Heart left ventricle (tissue), 16 donors: ENCODE data around the gene CALM1. TPM values are rescaled to one million over a fixed set of nuclear protein-coding genes. Genes with fewer than 3 reads are reported as not detected.

ENCODE experiments used
- ATAC-seq, 4 donors: fragments of 200-7000 bp; cut with Tn5 transposase; one replicate each; pipeline ENCODE4 v1.9.1; 2020 to 2022; ENCODE audit warnings: moderate library complexity in 4 of 4, mild to moderate bottlenecking in 3 of 4, moderate number of reproducible peaks in 1 of 4
- DNase-seq, 5 donors: peaks; one replicate each; pipeline ENCODE4 v3.0.0-alpha.2; 2020
- H3K27ac ChIP-seq, 12 donors: fragments of 200-600 bp; sonication (generic) in 4 of 12; one replicate each; pipeline versions ENCODE4 v1.5.0 to v1.8.0; 2016 to 2022; ENCODE audit warnings: mild to moderate bottlenecking in 2 of 12
- H3K27me3 ChIP-seq, 9 donors: fragments of 200-600 bp; sonication (generic) in 2 of 9; one replicate each; pipeline versions ENCODE4 v1.5.1 to v1.8.0; 2016 to 2022; ENCODE audit warnings: mild to moderate bottlenecking in 3 of 9
- H3K36me3 ChIP-seq, 9 donors: fragments of 200-600 bp; sonication (generic) in 2 of 9; one replicate each; pipeline versions ENCODE4 v1.5.0 to v1.8.0; 2018 to 2022; ENCODE audit warnings: mild to moderate bottlenecking in 2 of 9
- H3K4me1 ChIP-seq, 12 donors: fragments of 200-600 bp; sonication (generic) in 4 of 12; one replicate each; pipeline versions ENCODE4 v1.5.0 to v1.8.0; 2016 to 2022; ENCODE audit warnings: mild to moderate bottlenecking in 3 of 12
- H3K4me3 ChIP-seq, 12 donors: fragments of 200-600 bp; sonication (generic) in 4 of 12; one replicate each; pipeline versions ENCODE4 v1.5.0 to v1.8.0; 2017 to 2022; ENCODE audit warnings: mild to moderate bottlenecking in 9 of 12, moderate library complexity in 4 of 12
- H3K9me3 ChIP-seq, 12 donors: fragments of 200-600 bp; sonication (generic) in 4 of 12; one replicate each; pipeline versions ENCODE4 v1.5.0 to v1.8.0; 2016 to 2022; ENCODE audit warnings: mild to moderate bottlenecking in 1 of 12
- POLR2A ChIP-seq, 2 donors: fragments of 450-650 bp; IDR thresholded peaks; one replicate each; pipeline ENCODE4 v1.6.1; 2017; ENCODE audit warnings: antibody characterized with exemption in 2 of 2, mild to moderate bottlenecking in 2 of 2, moderate library complexity in 2 of 2
- WGBS, 4 donors: extraction: QIAGEN DNeasy Blood & Tissue Kit in 2 of 4; methylation state at CpG; one replicate each; pipeline versions ENCODE4 v1.1.5 to v1.1.7; 2013 to 2018; 5-methylcytosine and 5-hydroxymethylcytosine counted together
- intact Hi-C, 10 donors: fragments of 100-400 bp; cut with DNase I; formaldehyde crosslinking; loops; one replicate each; pipeline versions ENCODE4 v1.11.1 to v1.14.2; 2022
- polyA plus RNA-seq, 2 donors: library from polyadenylated mRNA; stranded (reverse); fragments of 200-250 nt; gene quantifications; one replicate each; pipeline ENCODE4 v1.2.3, GENCODE V29; 2013
- total RNA-seq, 9 donors: library from RNA; depleted of rRNA in 2 of 9; stranded (reverse); fragments of >200 nt in 2 of 9; fragmentation: NEBNext Ultra II Directional in 3 of 9; extraction: Animal tissue kit (Norgen Biotek cat#: 25700) in 3 of 9; gene quantifications; one replicate each; pipeline versions ENCODE4 v1.1.0 to v1.2.4, GENCODE V29; 2016 to 2023
- TF ChIP-seq, protein P1 (sequence below), 12 donors: fragments of 200-600 bp; sonication (generic) in 4 of 12; IDR thresholded peaks; one replicate each; pipeline versions ENCODE4 v1.5.0 to v1.8.0; 2018 to 2022; ENCODE audit warnings: antibody characterized with exemption in 12 of 12, mild to moderate bottlenecking in 5 of 12
- donor health status: ischemic (EF 13 %, LVEDD 7.1; RV severe dilation, severe dysfunction).
- donor health status: healthy with polysubstance abuse.
- donor health status: DM: no; HTN: yes; CAD: no.
- donor health status: DM: no; HTN: no; CAD: no.
- donor health status: ischemic (EF 25% LVEDD 6.9; RV normal size, moderate dysfunction).
- donor health status: ischemic (EF 25% LVEDD 5.7; RV mildly dilated, moderate dysfunction).
- donor health status: healthy.
- donor health status: DM: yes; HTN: yes; CAD: no.
- donor health status: ischemic (EF 35%, LVEDD 5.7; RV mildly dilated, moderate dysfunction).
- donor health status: nonischemic (EF 11% LVEDD 7.7; RV severe dilation, severe dysfunction).
- donor health status: DM: yes; HTN: yes; CAD: no.
- donor health status: PGD.
- donor health status: ischemic (EF 29% LVEDD 5.4; RV normal size, mild dysfunction).
- donor health status: nonischemic (EF 23%, LVEDD 6.1; RV moderate dilation, normal function).

Gene CALM1
- total and polyA plus RNA-seq, 11 donors = 307 to 784 (median 440) TPM

- TF ChIP-seq, protein P1, sequence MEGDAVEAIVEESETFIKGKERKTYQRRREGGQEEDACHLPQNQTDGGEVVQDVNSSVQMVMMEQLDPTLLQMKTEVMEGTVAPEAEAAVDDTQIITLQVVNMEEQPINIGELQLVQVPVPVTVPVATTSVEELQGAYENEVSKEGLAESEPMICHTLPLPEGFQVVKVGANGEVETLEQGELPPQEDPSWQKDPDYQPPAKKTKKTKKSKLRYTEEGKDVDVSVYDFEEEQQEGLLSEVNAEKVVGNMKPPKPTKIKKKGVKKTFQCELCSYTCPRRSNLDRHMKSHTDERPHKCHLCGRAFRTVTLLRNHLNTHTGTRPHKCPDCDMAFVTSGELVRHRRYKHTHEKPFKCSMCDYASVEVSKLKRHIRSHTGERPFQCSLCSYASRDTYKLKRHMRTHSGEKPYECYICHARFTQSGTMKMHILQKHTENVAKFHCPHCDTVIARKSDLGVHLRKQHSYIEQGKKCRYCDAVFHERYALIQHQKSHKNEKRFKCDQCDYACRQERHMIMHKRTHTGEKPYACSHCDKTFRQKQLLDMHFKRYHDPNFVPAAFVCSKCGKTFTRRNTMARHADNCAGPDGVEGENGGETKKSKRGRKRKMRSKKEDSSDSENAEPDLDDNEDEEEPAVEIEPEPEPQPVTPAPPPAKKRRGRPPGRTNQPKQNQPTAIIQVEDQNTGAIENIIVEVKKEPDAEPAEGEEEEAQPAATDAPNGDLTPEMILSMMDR (IDR thresholded peaks at IDR 0.05) = no peak
- TF ChIP-seq POLR2A (IDR thresholded peaks at IDR 0.05) = no peak
- 95 to 98% (median 96%) methylated on average over 2 to 3 of the region's 3 CpGs for WGBS, 4 donors
- DNase-seq (no peak), ATAC-seq (no peak)
- no peak overlapping the region for H3K4me3 ChIP-seq
- peaks cover 0 to 27% (median 13%) of the 10 kb centered on the region in 12 donors for H3K4me1 ChIP-seq
- no peak overlapping the region for H3K27ac ChIP-seq
- peaks cover 0 to 4% (median 0%) of the 10 kb centered on the region in 12 donors for H3K9me3 ChIP-seq
- no peaks in the 10 kb centered on the region for H3K27me3 ChIP-seq
- no peaks in the 10 kb centered on the region for H3K36me3 ChIP-seq
- intact Hi-C loops = loop anchor here in 1 of 10 donors (10.0 kb wide), 1 partner anchor 73 kb away; no protein-coding TSS in a partner anchor
Observed at GRCh38 chr14:90421632-90422020, 24.8 kb downstream of the CALM1 start.

DNA sequence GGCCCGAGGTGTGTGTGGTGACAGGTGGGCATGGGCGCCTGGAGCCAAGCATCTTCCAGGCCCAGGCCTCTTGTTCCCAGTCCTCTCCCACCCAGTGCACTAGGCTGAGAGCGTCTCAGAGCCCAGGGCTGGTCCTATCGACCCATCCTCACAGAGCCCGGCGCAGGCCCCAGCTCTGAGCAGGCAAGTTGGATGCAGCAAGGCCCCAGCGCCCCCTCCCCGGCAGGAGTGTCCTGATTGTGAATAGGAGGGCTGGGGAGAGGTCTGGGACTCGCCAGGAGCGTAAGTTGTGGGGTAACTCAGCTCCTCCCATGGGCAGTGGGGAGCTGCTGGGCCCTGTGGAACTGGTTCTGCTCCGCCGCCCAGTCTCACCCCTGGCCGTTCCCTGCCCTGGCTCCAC is 26.3 kb downstream of the CALM1 start:
- intact Hi-C loops = loop anchor here in 1 of 10 donors (10.0 kb wide), 1 partner anchor 72 kb away; no protein-coding TSS in a partner anchor
- no peaks in the 10 kb centered on the region for H3K36me3 ChIP-seq
- peaks cover 0 to 37% (median 18%) of the 10 kb centered on the region in 12 donors for H3K4me1 ChIP-seq
- H3K27ac ChIP-seq = no peak overlapping the region
- ATAC-seq = no peak
- no peak for TF ChIP-seq POLR2A (IDR thresholded peaks at IDR 0.05)
- TF ChIP-seq, protein P1 (IDR thresholded peaks at IDR 0.05) = no peak
- H3K27me3 ChIP-seq = no peaks in the 10 kb centered on the region
- no peak overlapping the region for H3K4me3 ChIP-seq
- DNase-seq = no peak
- H3K9me3 ChIP-seq = no peaks in the 10 kb centered on the region
- 96 to 99% (median 97%) methylated on average over 10 to 13 of the region's 13 CpGs for WGBS, 4 donors

GRCh38 chr14:90424075-90424474 is 27.2 kb downstream of the CALM1 start:
- intact Hi-C loops = loop anchor here in 1 of 10 donors (10.0 kb wide), 1 partner anchor 71 kb away; no protein-coding TSS in a partner anchor
- Histone ChIP-seq H3K4me1 (peaks cover 0 to 38% (median 18%) of the 10 kb centered on the region in 12 donors), H3K9me3 (peaks cover 0 to 2% (median 0%) of the 10 kb centered on the region in 12 donors), H3K4me3 (no peak overlapping the region), H3K36me3 (no peaks in the 10 kb centered on the region), H3K27ac (no peak overlapping the region), H3K27me3 (no peaks in the 10 kb centered on the region)
- TF ChIP-seq, protein P1 (IDR thresholded peaks at IDR 0.05) = no peak
- TF ChIP-seq POLR2A (IDR thresholded peaks at IDR 0.05) = no peak
- ATAC-seq = no peak
- 90 to 94% (median 92%) methylated on average over 6 of the region's 6 CpGs for WGBS, 4 donors
- no peak for DNase-seq

DNA sequence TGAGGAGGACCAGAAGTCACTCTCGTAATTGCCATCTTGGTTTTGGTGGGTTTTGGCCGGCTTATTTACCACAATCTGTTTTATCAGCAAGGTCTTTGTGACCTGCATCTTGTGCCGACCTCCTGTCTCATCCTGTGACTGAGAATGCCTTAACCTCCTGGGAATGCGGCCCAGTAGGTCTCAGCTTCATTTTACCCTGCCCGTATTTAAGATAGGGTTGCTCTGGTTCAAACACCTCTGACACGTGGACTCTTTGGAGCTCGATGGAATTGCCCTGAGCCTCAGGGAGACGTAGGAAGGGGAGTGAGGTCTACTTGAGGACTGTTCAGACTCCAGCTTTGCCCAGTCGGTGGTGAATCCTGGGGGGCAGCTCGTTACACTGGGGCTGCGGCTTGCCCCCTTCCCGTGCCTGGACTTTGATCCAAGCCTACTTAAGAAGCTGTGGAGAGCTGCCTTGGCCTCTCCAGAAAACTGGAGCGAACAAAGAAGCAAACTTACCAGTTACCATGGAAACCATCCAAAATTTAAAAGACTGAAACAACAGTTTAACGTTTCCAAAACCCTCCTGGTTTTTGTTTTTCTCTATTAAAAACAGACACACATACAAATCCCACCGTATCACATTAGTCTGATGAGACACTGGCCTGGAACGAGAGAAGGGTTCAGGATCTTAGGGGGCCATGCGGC is 28.0 kb downstream of the CALM1 start:
- no peak overlapping the region for H3K27ac ChIP-seq
- WGBS, 4 donors = 83 to 90% (median 85%) methylated on average over 17 of the region's 17 CpGs
- intact Hi-C loops = loop anchor here in 1 of 10 donors (10.0 kb wide), 1 partner anchor 70 kb away; no protein-coding TSS in a partner anchor
- peaks cover 0 to 34% (median 15%) of the 10 kb centered on the region in 12 donors for H3K4me1 ChIP-seq
- ATAC-seq (no peak), DNase-seq (no peak)
- H3K4me3 ChIP-seq = no peak overlapping the region
- no peaks in the 10 kb centered on the region for H3K27me3 ChIP-seq
- TF ChIP-seq, protein P1 (IDR thresholded peaks at IDR 0.05) = no peak
- TF ChIP-seq POLR2A (IDR thresholded peaks at IDR 0.05) = no peak
- H3K9me3 ChIP-seq = peaks cover 0 to 5% (median 0%) of the 10 kb centered on the region in 12 donors
- no peaks in the 10 kb centered on the region for H3K36me3 ChIP-seq
